ENCODE data around the gene BYSL.

- TF ChIP-seq POLR2A (IDR thresholded peaks at IDR 0.05) (no peak), POLR2AphosphoS5 (IDR thresholded peaks at IDR 0.05) (no peak)
Observed at GRCh38 chr6:41917528-41917927, 3.8 kb upstream of the BYSL start.
